HepG2 (cell line): Measurements from ENCODE around the gene ZDHHC8. TPM values are rescaled to one million over a fixed set of nuclear protein-coding genes. Genes with fewer than 3 reads are reported as not detected.

Experiments used
- ATAC-seq: fragments of 200-7000 bp; cut with Tn5 transposase; 3 replicates; pipeline ENCODE4 v1.9.1; 2020; ENCODE audit warnings: mild to moderate bottlenecking, moderate library complexity
- BruUV-seq: library from RNA; stranded (reverse); fragments of 400-500 nt; replicated peaks from 2 replicates; lab custom pipeline; 2021; lab: Mats Ljungman, UMichigan
- CTCF ChIA-PET: fragments of 300-600 bp; formaldehyde crosslinking; extraction: SDS; loops from one replicate; lab custom pipeline; 2021; ENCODE audit warnings: low total read pairs, inconsistent platforms, low intra/inter-chr PET ratio; lab: Yijun Ruan, JAX
- POLR2A ChIA-PET: fragments of 350-600 bp; sonication (Branson Sonifier 250); formaldehyde crosslinking; loops from one replicate; lab custom pipeline; 2020; ENCODE audit warnings: antibody characterized with exemption, inconsistent platforms; lab: Yijun Ruan, JAX
- DNase-seq: peaks from one replicate; pipeline ENCODE4 v3.0.0-alpha.2; 2015; ENCODE audit warnings: low spot score
- FAIRE-seq: peaks from 3 replicates; lab custom pipeline; 2011; peaks lifted over from hg19 to GRCh38; lab: Jason Lieb, UNC
- H2AFZ ChIP-seq: one replicate; pipeline ENCODE4 v1.6.1; 2011; ENCODE audit warnings: low read length, inconsistent platforms
- H3K27ac ChIP-seq: fragments of 300-600 bp; 3 replicates; pipeline ENCODE4 v1.8.0; 2011; ENCODE audit warnings: mixed run types, mild to moderate bottlenecking, mixed read lengths, low read length, inconsistent platforms; ENCODE audit not compliant: insufficient read depth; ENCODE audit errors: extremely low read length
- H3K27me3 ChIP-seq, 2 experiments: fragments of 200-600 bp in 1 of 2; 2 replicates in 1 of 2; 3 replicates in 1 of 2; pipeline versions ENCODE4 v1.6.0 to v1.8.0; 2011; ENCODE audit warnings: low read length in 2 of 2, mild to moderate bottlenecking in 2 of 2, moderate library complexity in 2 of 2, inconsistent platforms in 1 of 2; ENCODE audit not compliant: insufficient read depth in 2 of 2, control insufficient read depth in 1 of 2
- H3K36me3 ChIP-seq, 2 experiments: fragments of 200-600 bp in 1 of 2; replicated peaks in 1 of 2; 2 replicates in 1 of 2; 3 replicates in 1 of 2; pipeline versions ENCODE4 v1.5.1 to v1.8.0; 2011; ENCODE audit warnings: low read length in 2 of 2, inconsistent platforms in 1 of 2; ENCODE audit not compliant: insufficient read depth in 2 of 2, control insufficient read depth in 1 of 2
- H3K4me1 ChIP-seq: 2 replicates; pipeline ENCODE4 v1.5.1; 2012; ENCODE audit warnings: low read length, inconsistent platforms; ENCODE audit not compliant: insufficient read depth
- H3K4me2 ChIP-seq: 2 replicates; pipeline ENCODE4 v1.6.0; 2011; ENCODE audit warnings: low read depth, low read length, inconsistent platforms
- H3K4me3 ChIP-seq, 3 experiments: fragments of 200-600 bp in 1 of 3; sonication (generic), shearing (Covaris generic) in 1 of 3; replicated peaks in 1 of 3; 2 replicates each; pipeline ENCODE4 v1.5.1; 2011 to 2016; ENCODE audit warnings: low read length in 3 of 3, inconsistent platforms in 2 of 3, low read depth in 2 of 3, mild to moderate bottlenecking in 2 of 3, control low read depth in 1 of 3, mixed read lengths in 1 of 3; ENCODE audit not compliant: insufficient read depth in 1 of 3
- H3K79me2 ChIP-seq: one replicate; pipeline ENCODE4 v1.6.1; 2011; ENCODE audit warnings: low read length, inconsistent platforms; ENCODE audit not compliant: insufficient read depth
- H3K9ac ChIP-seq: 2 replicates; pipeline ENCODE4 v1.6.0; 2011; ENCODE audit warnings: mild to moderate bottlenecking, low read depth, low read length, inconsistent platforms; ENCODE audit not compliant: insufficient read depth
- H3K9me3 ChIP-seq: 2 replicates; pipeline ENCODE4 v1.5.1; 2012; ENCODE audit warnings: mild to moderate bottlenecking, low read length
- H4K20me1 ChIP-seq: 2 replicates; pipeline ENCODE4 v1.6.0; 2011; ENCODE audit warnings: inconsistent platforms, mild to moderate bottlenecking, low read length, moderate library complexity; ENCODE audit not compliant: insufficient read depth
- HDAC6 ChIP-seq: fragments of 200-600 bp; sonication (generic); IDR thresholded peaks from 2 replicates; pipeline ENCODE4 v1.7.0; 2017; ENCODE audit warnings: mild to moderate bottlenecking, antibody characterized with exemption, low read length, low read depth
- HNRNPLL ChIP-seq: fragments of 200-400 bp; formaldehyde crosslinking; IDR thresholded peaks from 2 replicates; pipeline ENCODE4 v1.6.1; 2017; ENCODE audit warnings: mild to moderate bottlenecking, low read depth, low read length; ENCODE audit not compliant: poor library complexity, severe bottlenecking
- KDM6A ChIP-seq: IDR thresholded peaks from 2 replicates; pipeline ENCODE4 v1.6.1; 2016; ENCODE audit warnings: low read depth
- REPIN1 ChIP-seq: sonication (generic); formaldehyde crosslinking; IDR thresholded peaks from 2 replicates; pipeline ENCODE4 v1.8.0; 2022; ENCODE audit warnings: missing genetic modification reagents, low read depth, mild to moderate bottlenecking, borderline replicate concordance
- TAF1 ChIP-seq: sonication (generic); formaldehyde crosslinking; IDR thresholded peaks from 2 replicates; pipeline ENCODE4 v1.4.0; 2020; ENCODE audit warnings: missing genetic modification reagents
- TGIF2 ChIP-seq: IDR thresholded peaks from 2 replicates; pipeline ENCODE4 v1.6.1; 2016; ENCODE audit warnings: control low read depth, missing compliant biosample characterization
- ZFY ChIP-seq: sonication (generic); formaldehyde crosslinking; IDR thresholded peaks from 2 replicates; pipeline ENCODE4 v1.4.0; 2020; ENCODE audit warnings: missing genetic modification reagents
- ZNF160 ChIP-seq: sonication (generic); formaldehyde crosslinking; IDR thresholded peaks from 2 replicates; pipeline ENCODE4 v1.8.0; 2022; ENCODE audit warnings: mild to moderate bottlenecking, inconsistent platforms, missing genetic modification reagents
- ZNF264 ChIP-seq: sonication (generic); formaldehyde crosslinking; IDR thresholded peaks from 2 replicates; pipeline ENCODE4 v1.4.0; 2020; ENCODE audit warnings: missing genetic modification reagents
- WGBS: methylation state at CpG from one replicate; pipeline ENCODE4 v1.1.6; 2017; ENCODE audit warnings: low lambda C conversion rate; 5-methylcytosine and 5-hydroxymethylcytosine counted together
- in situ Hi-C: cut with HindIII; loops from 2 replicates; pipeline ENCODE4 v1.10.0; 2017; ENCODE audit warnings: low pct_unique_long_range_greater_than_20kb; ENCODE audit not compliant: extremely low pct_ligation_motif_present
- intact Hi-C: fragments of 100-400 bp; cut with micrococcal nuclease; formaldehyde crosslinking; loops from one replicate; pipeline ENCODE4 v1.10.0; 2022; ENCODE audit not compliant: unreplicated experiment
- polyA plus RNA-seq, 8 experiments: library from polyadenylated mRNA; depleted of rRNA in 3 of 8; stranded (reverse) in 7 of 8; unstranded in 1 of 8; fragments of >200 nt; fragmentation: Illumina TruSeq in 4 of 8; extraction: Trizol in 4 of 8; gene quantifications; 2 replicates each; pipeline versions ENCODE4 v1.2.1 to v1.2.3, GENCODE V29; 2011 to 2016; ENCODE audit warnings: low read depth in 4 of 8, missing spikeins in 1 of 8, mixed read lengths in 1 of 8; ENCODE audit not compliant: insufficient read depth in 1 of 8
- total RNA-seq, 5 experiments: library from RNA; depleted of rRNA; stranded (reverse); fragments of >200 nt; fragmentation: Illumina TruSeq; extraction: Trizol; gene quantifications; 2 replicates each; pipeline ENCODE4 v1.2.3, GENCODE V29; 2016; ENCODE audit warnings: low read depth in 1 of 5
- TF ChIP-seq, protein P1 (sequence below): sonication (generic); formaldehyde crosslinking; IDR thresholded peaks from 2 replicates; pipeline ENCODE4 v1.4.0; 2020; ENCODE audit warnings: missing genetic modification reagents
- TF ChIP-seq, protein P2 (sequence below): sonication (generic); formaldehyde crosslinking; IDR thresholded peaks from 2 replicates; pipeline ENCODE4 v1.4.0; 2020; ENCODE audit warnings: mild to moderate bottlenecking, missing genetic modification reagents
- TF ChIP-seq, protein P3 (sequence below): sonication (generic); formaldehyde crosslinking; IDR thresholded peaks from 2 replicates; pipeline ENCODE4 v1.5.1; 2020; ENCODE audit warnings: missing genetic modification reagents, mild to moderate bottlenecking, borderline replicate concordance
- TF ChIP-seq, protein P4 (sequence below): sonication (generic); formaldehyde crosslinking; IDR thresholded peaks from 2 replicates; pipeline ENCODE4 v1.5.1; 2020; ENCODE audit warnings: missing genetic modification reagents, mild to moderate bottlenecking, borderline replicate concordance
- TF ChIP-seq, protein P5 (sequence below): sonication (generic); formaldehyde crosslinking; IDR thresholded peaks from 2 replicates; pipeline ENCODE4 v1.5.0; 2020; ENCODE audit warnings: mild to moderate bottlenecking, missing genetic modification reagents
- TF ChIP-seq, protein P6 (sequence below): IDR thresholded peaks from 2 replicates; pipeline ENCODE4 v1.6.1; 2016; ENCODE audit warnings: missing compliant biosample characterization, missing genetic modification reagents, borderline replicate concordance

Gene ZDHHC8
- total and polyA plus RNA-seq, 2 of the 13 experiments (the other 11 are each of a cell fraction or from before 2014, with no cell fraction given): 7.5 to 21.3 TPM

DNA sequence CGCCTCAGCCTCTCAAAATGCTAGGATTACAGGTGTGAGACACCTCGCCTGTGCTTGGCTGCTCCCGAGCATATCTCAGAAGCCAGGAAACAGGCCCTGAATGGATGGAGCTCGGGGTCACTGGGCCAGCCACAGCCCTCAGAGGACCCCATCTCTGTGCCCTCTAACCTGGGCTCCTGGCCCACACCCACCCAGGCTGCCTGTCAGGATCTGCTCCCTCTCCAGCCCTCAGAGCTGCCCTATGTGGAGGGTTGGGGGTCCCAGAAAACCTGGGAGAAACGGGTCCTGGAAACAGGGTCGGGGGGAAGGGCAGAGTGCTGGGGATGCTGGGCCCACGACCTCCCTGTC is 24.4 kb downstream of the ZDHHC8 start:
- WGBS: 0% methylated on average over 5 of the region's 7 CpGs
- intact Hi-C loops: no loop called here
- TF ChIP-seq KDM6A (CRISPR knock-in tag) (no peak), HNRNPLL (no peak), TGIF2 (no peak), HDAC6 (no peak), ZNF264 (CRISPR knock-in tag) (no peak), ZNF160 (CRISPR knock-in tag) (no peak), TAF1 (no peak), REPIN1 (CRISPR knock-in tag) (no peak), ZFY (no peak)
- TF ChIP-seq, protein P1, sequence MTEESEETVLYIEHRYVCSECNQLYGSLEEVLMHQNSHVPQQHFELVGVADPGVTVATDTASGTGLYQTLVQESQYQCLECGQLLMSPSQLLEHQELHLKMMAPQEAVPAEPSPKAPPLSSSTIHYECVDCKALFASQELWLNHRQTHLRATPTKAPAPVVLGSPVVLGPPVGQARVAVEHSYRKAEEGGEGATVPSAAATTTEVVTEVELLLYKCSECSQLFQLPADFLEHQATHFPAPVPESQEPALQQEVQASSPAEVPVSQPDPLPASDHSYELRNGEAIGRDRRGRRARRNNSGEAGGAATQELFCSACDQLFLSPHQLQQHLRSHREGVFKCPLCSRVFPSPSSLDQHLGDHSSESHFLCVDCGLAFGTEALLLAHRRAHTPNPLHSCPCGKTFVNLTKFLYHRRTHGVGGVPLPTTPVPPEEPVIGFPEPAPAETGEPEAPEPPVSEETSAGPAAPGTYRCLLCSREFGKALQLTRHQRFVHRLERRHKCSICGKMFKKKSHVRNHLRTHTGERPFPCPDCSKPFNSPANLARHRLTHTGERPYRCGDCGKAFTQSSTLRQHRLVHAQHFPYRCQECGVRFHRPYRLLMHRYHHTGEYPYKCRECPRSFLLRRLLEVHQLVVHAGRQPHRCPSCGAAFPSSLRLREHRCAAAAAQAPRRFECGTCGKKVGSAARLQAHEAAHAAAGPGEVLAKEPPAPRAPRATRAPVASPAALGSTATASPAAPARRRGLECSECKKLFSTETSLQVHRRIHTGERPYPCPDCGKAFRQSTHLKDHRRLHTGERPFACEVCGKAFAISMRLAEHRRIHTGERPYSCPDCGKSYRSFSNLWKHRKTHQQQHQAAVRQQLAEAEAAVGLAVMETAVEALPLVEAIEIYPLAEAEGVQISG (CRISPR knock-in tag): no peak
- TF ChIP-seq, protein P2, sequence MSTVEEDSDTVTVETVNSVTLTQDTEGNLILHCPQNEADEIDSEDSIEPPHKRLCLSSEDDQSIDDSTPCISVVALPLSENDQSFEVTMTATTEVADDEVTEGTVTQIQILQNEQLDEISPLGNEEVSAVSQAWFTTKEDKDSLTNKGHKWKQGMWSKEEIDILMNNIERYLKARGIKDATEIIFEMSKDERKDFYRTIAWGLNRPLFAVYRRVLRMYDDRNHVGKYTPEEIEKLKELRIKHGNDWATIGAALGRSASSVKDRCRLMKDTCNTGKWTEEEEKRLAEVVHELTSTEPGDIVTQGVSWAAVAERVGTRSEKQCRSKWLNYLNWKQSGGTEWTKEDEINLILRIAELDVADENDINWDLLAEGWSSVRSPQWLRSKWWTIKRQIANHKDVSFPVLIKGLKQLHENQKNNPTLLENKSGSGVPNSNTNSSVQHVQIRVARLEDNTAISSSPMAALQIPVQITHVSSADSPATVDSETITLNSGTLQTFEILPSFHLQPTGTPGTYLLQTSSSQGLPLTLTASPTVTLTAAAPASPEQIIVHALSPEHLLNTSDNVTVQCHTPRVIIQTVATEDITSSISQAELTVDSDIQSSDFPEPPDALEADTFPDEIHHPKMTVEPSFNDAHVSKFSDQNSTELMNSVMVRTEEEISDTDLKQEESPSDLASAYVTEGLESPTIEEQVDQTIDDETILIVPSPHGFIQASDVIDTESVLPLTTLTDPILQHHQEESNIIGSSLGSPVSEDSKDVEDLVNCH (CRISPR knock-in tag): no peak
- TF ChIP-seq, protein P3, sequence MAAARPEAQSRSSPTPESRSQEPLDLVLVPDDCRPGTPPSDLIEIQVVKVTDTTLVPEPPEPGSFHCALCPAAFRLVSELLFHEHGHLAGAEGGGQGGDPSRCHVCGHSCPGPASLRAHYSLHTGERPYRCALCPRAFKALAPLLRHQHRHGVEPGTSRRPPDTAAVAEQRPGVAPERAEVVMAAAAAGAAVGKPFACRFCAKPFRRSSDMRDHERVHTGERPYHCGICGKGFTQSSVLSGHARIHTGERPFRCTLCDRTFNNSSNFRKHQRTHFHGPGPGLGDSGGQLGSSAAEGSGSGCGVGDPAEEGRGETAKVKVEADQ (CRISPR knock-in tag): no peak
- TF ChIP-seq, protein P4, sequence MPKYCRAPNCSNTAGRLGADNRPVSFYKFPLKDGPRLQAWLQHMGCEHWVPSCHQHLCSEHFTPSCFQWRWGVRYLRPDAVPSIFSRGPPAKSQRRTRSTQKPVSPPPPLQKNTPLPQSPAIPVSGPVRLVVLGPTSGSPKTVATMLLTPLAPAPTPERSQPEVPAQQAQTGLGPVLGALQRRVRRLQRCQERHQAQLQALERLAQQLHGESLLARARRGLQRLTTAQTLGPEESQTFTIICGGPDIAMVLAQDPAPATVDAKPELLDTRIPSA (CRISPR knock-in tag): no peak
- TF ChIP-seq, protein P5, sequence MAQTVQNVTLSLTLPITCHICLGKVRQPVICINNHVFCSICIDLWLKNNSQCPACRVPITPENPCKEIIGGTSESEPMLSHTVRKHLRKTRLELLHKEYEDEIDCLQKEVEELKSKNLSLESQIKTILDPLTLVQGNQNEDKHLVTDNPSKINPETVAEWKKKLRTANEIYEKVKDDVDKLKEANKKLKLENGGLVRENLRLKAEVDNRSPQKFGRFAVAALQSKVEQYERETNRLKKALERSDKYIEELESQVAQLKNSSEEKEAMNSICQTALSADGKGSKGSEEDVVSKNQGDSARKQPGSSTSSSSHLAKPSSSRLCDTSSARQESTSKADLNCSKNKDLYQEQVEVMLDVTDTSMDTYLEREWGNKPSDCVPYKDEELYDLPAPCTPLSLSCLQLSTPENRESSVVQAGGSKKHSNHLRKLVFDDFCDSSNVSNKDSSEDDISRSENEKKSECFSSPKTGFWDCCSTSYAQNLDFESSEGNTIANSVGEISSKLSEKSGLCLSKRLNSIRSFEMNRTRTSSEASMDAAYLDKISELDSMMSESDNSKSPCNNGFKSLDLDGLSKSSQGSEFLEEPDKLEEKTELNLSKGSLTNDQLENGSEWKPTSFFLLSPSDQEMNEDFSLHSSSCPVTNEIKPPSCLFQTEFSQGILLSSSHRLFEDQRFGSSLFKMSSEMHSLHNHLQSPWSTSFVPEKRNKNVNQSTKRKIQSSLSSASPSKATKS: no peak
- TF ChIP-seq, protein P6, sequence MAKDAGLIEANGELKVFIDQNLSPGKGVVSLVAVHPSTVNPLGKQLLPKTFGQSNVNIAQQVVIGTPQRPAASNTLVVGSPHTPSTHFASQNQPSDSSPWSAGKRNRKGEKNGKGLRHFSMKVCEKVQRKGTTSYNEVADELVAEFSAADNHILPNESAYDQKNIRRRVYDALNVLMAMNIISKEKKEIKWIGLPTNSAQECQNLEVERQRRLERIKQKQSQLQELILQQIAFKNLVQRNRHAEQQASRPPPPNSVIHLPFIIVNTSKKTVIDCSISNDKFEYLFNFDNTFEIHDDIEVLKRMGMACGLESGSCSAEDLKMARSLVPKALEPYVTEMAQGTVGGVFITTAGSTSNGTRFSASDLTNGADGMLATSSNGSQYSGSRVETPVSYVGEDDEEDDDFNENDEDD (CRISPR knock-in tag): no peak

More for the DNA sequence above, 24.4 kb downstream of the ZDHHC8 start:
- H3K27ac ChIP-seq: no peak overlapping the region
- no peak overlapping the region for H3K9ac ChIP-seq
- H3K36me3 ChIP-seq: no peaks in the 10 kb centered on the region
- no peaks in the 10 kb centered on the region for H3K4me1 ChIP-seq
- DNase-seq: no peak
- H4K20me1 ChIP-seq: no peaks in the 10 kb centered on the region
- in situ Hi-C loops: loop anchor here (5.0 to 25.0 kb wide), 3 partner anchors 79 to 1194 kb away; no protein-coding TSS in a partner anchor
- CTCF ChIA-PET: interaction anchor here (1.2 to 4.1 kb wide), 3 partner anchors 112 to 300 kb away, joined by 3 to 28 read pairs (median 4); partner anchors contain the start of gene RTN4R
- H3K79me2 ChIP-seq: no peaks in the 10 kb centered on the region
- POLR2A ChIA-PET: no interaction called here
- FAIRE-seq: no peak
- H3K4me3 ChIP-seq: no peak overlapping the region
- BruUV-seq: no TSS peak
- H3K27me3 ChIP-seq: peaks cover 17 to 57% of the 10 kb centered on the region in 2 experiments
- no peaks in the 10 kb centered on the region for H3K9me3 ChIP-seq
- no peak overlapping the region for H3K4me2 ChIP-seq
- H2AFZ ChIP-seq: no peak overlapping the region
- ATAC-seq: no peak
